Parathyroid adenoma (tissue), 2 donors: ENCODE data around the gene CRB2.

Experiments
- H2AFZ ChIP-seq: fragments of 300-600 bp; sonication (generic); one replicate; pipeline ENCODE4 v1.7.0; 2017; ENCODE audit warnings: antibody characterized with exemption, mild to moderate bottlenecking
- H3K27ac ChIP-seq: fragments of 300-600 bp; sonication (generic); one replicate; pipeline ENCODE4 v1.7.0; 2017
- H3K27me3 ChIP-seq: fragments of 300-600 bp; sonication (generic); one replicate; pipeline ENCODE4 v1.7.0; 2017; ENCODE audit warnings: low read length; ENCODE audit not compliant: control insufficient read depth, insufficient read depth
- H3K36me3 ChIP-seq: fragments of 300-600 bp; sonication (generic); one replicate; pipeline ENCODE4 v1.7.0; 2017; ENCODE audit warnings: low read length; ENCODE audit not compliant: control insufficient read depth, insufficient read depth
- H3K4me1 ChIP-seq: fragments of 300-600 bp; sonication (generic); one replicate; pipeline ENCODE4 v1.7.0; 2017; ENCODE audit warnings: control low read depth
- H3K4me2 ChIP-seq: fragments of 300-600 bp; sonication (generic); one replicate; pipeline ENCODE4 v1.7.0; 2017; ENCODE audit warnings: low read length
- H3K4me3 ChIP-seq: fragments of 300-600 bp; sonication (generic); one replicate; pipeline ENCODE4 v1.7.0; 2017; ENCODE audit warnings: low read depth, low read length
- H3K79me2 ChIP-seq: fragments of 300-600 bp; sonication (generic); one replicate; pipeline ENCODE4 v1.7.0; 2017; ENCODE audit warnings: control low read depth
- H3K9ac ChIP-seq: fragments of 300-600 bp; sonication (generic); one replicate; pipeline ENCODE4 v1.7.0; 2017; ENCODE audit warnings: mild to moderate bottlenecking
- H3K9me3 ChIP-seq: fragments of 300-600 bp; sonication (generic); one replicate; pipeline ENCODE4 v1.7.0; 2017; ENCODE audit warnings: low read length; ENCODE audit not compliant: control insufficient read depth
- CTCF ChIP-seq: fragments of 300-600 bp; sonication (generic); IDR thresholded peaks from one replicate; pipeline ENCODE4 v1.7.0; 2017; ENCODE audit warnings: antibody characterized with exemption, mild to moderate bottlenecking
- donor health status: primary hyperparathyroidism.

The CRB2 gene

GRCh38 chr9:123411636-123412035 lies 55.6 kb downstream of the CRB2 start:
- Histone ChIP-seq H3K27ac (no peak overlapping the region), H3K4me2 (no peak overlapping the region), H3K9ac (no peak overlapping the region), H3K4me3 (no peak overlapping the region), H3K79me2 (no peaks in the 10 kb centered on the region), H3K4me1 (no peaks in the 10 kb centered on the region), H3K9me3 (no peaks in the 10 kb centered on the region), H3K27me3 (no peaks in the 10 kb centered on the region), H2AFZ (no peak overlapping the region), H3K36me3 (no peaks in the 10 kb centered on the region)
- TF ChIP-seq CTCF: no peak

GRCh38 chr9:123412171-123412820 lies 56.3 kb downstream of the CRB2 start:
- Histone ChIP-seq H3K9ac (no peak overlapping the region), H3K36me3 (no peaks in the 10 kb centered on the region), H3K9me3 (no peaks in the 10 kb centered on the region), H3K79me2 (no peaks in the 10 kb centered on the region), H2AFZ (no peak overlapping the region), H3K4me3 (no peak overlapping the region), H3K4me2 (no peak overlapping the region), H3K27me3 (no peaks in the 10 kb centered on the region), H3K4me1 (no peaks in the 10 kb centered on the region), H3K27ac (no peak overlapping the region)
- no peak for TF ChIP-seq CTCF

- H3K36me3 ChIP-seq: no peaks in the 10 kb centered on the region
- H3K79me2 ChIP-seq: no peaks in the 10 kb centered on the region
- H3K9ac ChIP-seq: no peak overlapping the region
- no peak overlapping the region for H3K4me3 ChIP-seq
- no peak for TF ChIP-seq CTCF
- H3K4me1 ChIP-seq: no peaks in the 10 kb centered on the region
- no peaks in the 10 kb centered on the region for H3K9me3 ChIP-seq
- H2AFZ ChIP-seq: no peak overlapping the region
- H3K27ac ChIP-seq: no peak overlapping the region
- H3K27me3 ChIP-seq: no peaks in the 10 kb centered on the region
- no peak overlapping the region for H3K4me2 ChIP-seq
Measured at GRCh38 chr9:123414204-123414603, 58.2 kb downstream of the CRB2 start.

- no peak for TF ChIP-seq CTCF
- Histone ChIP-seq H2AFZ (no peak overlapping the region), H3K9ac (no peak overlapping the region), H3K79me2 (no peaks in the 10 kb centered on the region), H3K9me3 (no peaks in the 10 kb centered on the region), H3K4me3 (no peak overlapping the region), H3K36me3 (no peaks in the 10 kb centered on the region), H3K27me3 (no peaks in the 10 kb centered on the region), H3K27ac (no peak overlapping the region), H3K4me1 (no peaks in the 10 kb centered on the region), H3K4me2 (no peak overlapping the region)
Measured at GRCh38 chr9:123414936-123415930, 59.2 kb downstream of the CRB2 start.
